Lower leg skin (tissue), 4 donors: ENCODE measurements around the gene AFAP1L2. TPM values are rescaled to one million over a fixed set of nuclear protein-coding genes. Genes with fewer than 3 reads are reported as not detected.

Source experiments
- DNase-seq, 2 donors: peaks; one replicate each; pipeline ENCODE4 v3.0.0-alpha.2; 2019; ENCODE audit warnings: low spot score in 2 of 2
- H3K4me3 ChIP-seq: fragments of 200-600 bp; sonication (generic); 2 replicates; pipeline ENCODE4 v1.5.1; 2017; ENCODE audit warnings: mild to moderate bottlenecking, low read depth; ENCODE audit not compliant: poor library complexity, severe bottlenecking
- CTCF ChIP-seq, 3 donors: fragments of 450-650 bp; IDR thresholded peaks; one replicate each; pipeline ENCODE4 v1.5.1; 2016; ENCODE audit warnings: antibody characterized with exemption in 3 of 3, mild to moderate bottlenecking in 3 of 3, moderate library complexity in 2 of 3
- POLR2A ChIP-seq, 2 donors: fragments of 450-650 bp; IDR thresholded peaks; one replicate each; pipeline ENCODE4 v1.6.1; 2016 to 2017; ENCODE audit warnings: antibody characterized with exemption in 2 of 2, mild to moderate bottlenecking in 1 of 2, moderate library complexity in 1 of 2
- WGBS, 2 donors: methylation state at CpG; one replicate each; pipeline ENCODE4 v1.1.5; 2018; 5-methylcytosine and 5-hydroxymethylcytosine counted together
- intact Hi-C: fragments of 100-400 bp; cut with DNase I; formaldehyde crosslinking; loops from one replicate; pipeline ENCODE4 v1.15.0; 2023; ENCODE audit warnings: low total_unique reads
- total RNA-seq, 4 donors: library from RNA; depleted of rRNA; stranded (reverse); fragments of >200 nt; gene quantifications; one replicate each; pipeline ENCODE4 v1.1.0, GENCODE V29; 2016

The AFAP1L2 gene
- total RNA-seq, 4 donors from 2014 or later: 10.9 to 19.4 (median 14.3) TPM

- intact Hi-C loops: no loop called here
- TF ChIP-seq CTCF (IDR thresholded peaks at IDR 0.05): no peak
- TF ChIP-seq POLR2A (IDR thresholded peaks at IDR 0.05): no peak
- 94 to 95% methylated on average over 10 of the region's 10 CpGs for WGBS, 2 donors
- no peak overlapping the region for H3K4me3 ChIP-seq
- DNase-seq: peak in 1 of 2 donors; percentile 56
Measured at GRCh38 chr10:114283091-114283490, 121.2 kb downstream of the AFAP1L2 start.

- peak in 1 of 2 donors; percentile 53 for DNase-seq
Measured at GRCh38 chr10:114282526-114282925, 121.8 kb downstream of the AFAP1L2 start.

GRCh38 chr10:114281461-114281860 lies 122.8 kb downstream of the AFAP1L2 start:
- WGBS, 2 donors: 71 to 76% methylated on average over 5 of the region's 5 CpGs
- intact Hi-C loops: no loop called here
- DNase-seq: peak in 1 of 2 donors; percentile 37
- TF ChIP-seq POLR2A (IDR thresholded peaks at IDR 0.05) (no peak), CTCF (IDR thresholded peaks at IDR 0.05) (no peak)
- H3K4me3 ChIP-seq: no peak overlapping the region

More at GRCh38 chr10:114282526-114282925, 121.8 kb downstream of the AFAP1L2 start:
- intact Hi-C loops: no loop called here
- 91 to 97% methylated on average over 2 of the region's 2 CpGs for WGBS, 2 donors
- TF ChIP-seq CTCF (IDR thresholded peaks at IDR 0.05) (no peak), POLR2A (IDR thresholded peaks at IDR 0.05) (no peak)
- no peak overlapping the region for H3K4me3 ChIP-seq

- WGBS, 2 donors: 64 to 77% methylated on average over 6 to 7 of the region's 7 CpGs
- intact Hi-C loops: no loop called here
- no peak overlapping the region for H3K4me3 ChIP-seq
- DNase-seq: peak in 1 of 2 donors; percentile 72
- TF ChIP-seq POLR2A (IDR thresholded peaks at IDR 0.05) (no peak), CTCF (IDR thresholded peaks at IDR 0.05) (no peak)
Measured at GRCh38 chr10:114281006-114281405, 123.3 kb downstream of the AFAP1L2 start.

- TF ChIP-seq CTCF (IDR thresholded peaks at IDR 0.05): no peak
- no peak for TF ChIP-seq POLR2A (IDR thresholded peaks at IDR 0.05)
- intact Hi-C loops: no loop called here
- H3K4me3 ChIP-seq: no peak overlapping the region
- 76 to 78% methylated on average over 8 of the region's 8 CpGs for WGBS, 2 donors
- peak in 1 of 2 donors; percentile 69 for DNase-seq
Measured at GRCh38 chr10:114279901-114280644, 124.2 kb downstream of the AFAP1L2 start.
